OCI-LY3 (cell line): ENCODE data around the gene CLTCL1.

ENCODE experiments used
- H2AFZ ChIP-seq: fragments of 200-600, 300-600 bp; shearing (Covaris generic); 2 replicates; pipeline ENCODE4 v1.6.0; 2014; ENCODE audit warnings: antibody characterized with exemption, low read depth, low read length
- H3K27ac ChIP-seq: fragments of 200-600, 300-600 bp; sonication (generic); 2 replicates; pipeline ENCODE4 v1.5.1; 2014; ENCODE audit warnings: mild to moderate bottlenecking, low read length, moderate library complexity, mixed read lengths
- H3K27me3 ChIP-seq: fragments of 200-600, 300-600 bp; sonication (generic); 2 replicates; pipeline ENCODE4 v1.6.1; 2014; ENCODE audit warnings: low read depth, low read length, mixed read lengths
- H3K36me3 ChIP-seq: fragments of 200-600, 300-600 bp; sonication (generic); replicated peaks from 2 replicates; pipeline ENCODE3; 2014; ENCODE audit warnings: low read depth, low read length, mixed read lengths
- H3K4me1 ChIP-seq: fragments of 300-600, 200-600 bp; sonication (generic); 2 replicates; pipeline ENCODE4 v1.6.1; 2014; ENCODE audit warnings: low read length, mixed read lengths
- H3K4me2 ChIP-seq: fragments of 200-600, 300-600 bp; sonication (generic); 2 replicates; pipeline ENCODE4 v1.6.1; 2014; ENCODE audit warnings: low read length, mixed read lengths
- H3K4me3 ChIP-seq: fragments of 300-600, 200-600 bp; sonication (generic); 2 replicates; pipeline ENCODE4 v1.5.1; 2014; ENCODE audit warnings: antibody characterized with exemption, mild to moderate bottlenecking, low read length, moderate library complexity
- H3K79me2 ChIP-seq: fragments of 300-600, 200-600 bp; shearing (Covaris generic); 2 replicates; pipeline ENCODE4 v1.6.1; 2014; ENCODE audit warnings: mild to moderate bottlenecking, low read length, mixed read lengths
- H3K9ac ChIP-seq: fragments of 300-600, 200-600 bp; shearing (Covaris generic); 2 replicates; pipeline ENCODE4 v1.6.0; 2014; ENCODE audit warnings: mild to moderate bottlenecking, low read length, moderate library complexity
- H3K9me3 ChIP-seq: fragments of 200-600, 300-600 bp; shearing (Covaris generic); 2 replicates; pipeline ENCODE4 v1.6.1; 2014; ENCODE audit warnings: low read length, mixed read lengths; ENCODE audit not compliant: insufficient read depth
- H4K20me1 ChIP-seq: fragments of 200-600, 300-600 bp; sonication (generic); 2 replicates; pipeline ENCODE4 v1.6.1; 2016; ENCODE audit warnings: low read length, mixed read lengths; ENCODE audit not compliant: insufficient read depth
- CTCF ChIP-seq: fragments of 200-600, 300-600 bp; sonication (generic); IDR thresholded peaks from 2 replicates; pipeline ENCODE4 v1.5.1; 2014; ENCODE audit warnings: antibody characterized with exemption, low read length, low read depth
- EZH2phosphoT487 ChIP-seq: fragments of 200-600 bp; shearing (Covaris generic); IDR thresholded peaks from 2 replicates; pipeline ENCODE4 v1.6.1; 2018; ENCODE audit warnings: antibody characterized with exemption, mixed run types, low read depth

Gene CLTCL1

GRCh38 chr22:19149991-19150390, 141.5 kb downstream of the CLTCL1 start, which contains the start of gene GSC2:
TSS of gene GSC2 (minus strand) at chr22:19150292. CDS start at chr22:19150283, 9 bp downstream.
- H3K9ac ChIP-seq, result no peak within 1 kb of the TSS
- H3K79me2 ChIP-seq, result no peaks in the 10 kb centered on the region
- no peak within 1 kb of the TSS for H3K4me2 ChIP-seq
- H3K4me1 ChIP-seq, result no peaks in the 10 kb centered on the region
- no peaks in the 10 kb centered on the region for H3K36me3 ChIP-seq
- H3K9me3 ChIP-seq, result no peaks in the 10 kb centered on the region
- H3K27ac ChIP-seq, result no peak within 1 kb of the TSS
- no peaks in the 10 kb centered on the region for H4K20me1 ChIP-seq
- H3K4me3 ChIP-seq, result no peak within 1 kb of the TSS
- TF ChIP-seq EZH2phosphoT487 (no peak), CTCF (no peak)
- H2AFZ ChIP-seq, result no peak within 1 kb of the TSS
- no peaks in the 10 kb centered on the region; the same call in 1 of the 2 replicates for H3K27me3 ChIP-seq

GRCh38 chr22:19149047-19149883, 142.3 kb downstream of the CLTCL1 start:
- Histone ChIP-seq H3K4me2 (no peak overlapping the region), H3K9me3 (no peaks in the 10 kb centered on the region), H3K4me3 (no peak overlapping the region), H3K27me3 (no peaks in the 10 kb centered on the region; the same call in 1 of the 2 replicates), H3K79me2 (peaks cover 2% of the 10 kb centered on the region), H3K9ac (no peak overlapping the region), H3K4me1 (no peaks in the 10 kb centered on the region), H3K36me3 (no peaks in the 10 kb centered on the region), H4K20me1 (no peaks in the 10 kb centered on the region), H3K27ac (no peak overlapping the region), H2AFZ (no peak overlapping the region)
- TF ChIP-seq CTCF (no peak), EZH2phosphoT487 (no peak)

- no peaks in the 10 kb centered on the region for H4K20me1 ChIP-seq
- H3K36me3 ChIP-seq, result no peaks in the 10 kb centered on the region
- no peak overlapping the region for H2AFZ ChIP-seq
- H3K4me2 ChIP-seq, result no peak overlapping the region
- H3K27ac ChIP-seq, result no peak overlapping the region
- H3K9me3 ChIP-seq, result no peaks in the 10 kb centered on the region
- TF ChIP-seq EZH2phosphoT487, result no peak
- no peak for TF ChIP-seq CTCF
- no peaks in the 10 kb centered on the region; the same call in 1 of the 2 replicates for H3K27me3 ChIP-seq
- no peak overlapping the region for H3K9ac ChIP-seq
- H3K4me1 ChIP-seq, result peaks cover 4% of the 10 kb centered on the region; the same call in 1 of the 2 replicates
- peaks cover 10% of the 10 kb centered on the region for H3K79me2 ChIP-seq
- no peak overlapping the region for H3K4me3 ChIP-seq
Measured at GRCh38 chr22:19148417-19149046, 143.0 kb downstream of the CLTCL1 start.

- peaks cover 18% of the 10 kb centered on the region for H3K79me2 ChIP-seq
- no peak for TF ChIP-seq CTCF
- TF ChIP-seq EZH2phosphoT487, result no peak
- H3K36me3 ChIP-seq, result peaks cover 4% of the 10 kb centered on the region
- H3K9me3 ChIP-seq, result no peaks in the 10 kb centered on the region
- no peaks in the 10 kb centered on the region for H4K20me1 ChIP-seq
- H3K4me3 ChIP-seq, result no peak overlapping the region
- no peak overlapping the region for H3K4me2 ChIP-seq
- no peaks in the 10 kb centered on the region for H3K27me3 ChIP-seq
- peaks cover 7% of the 10 kb centered on the region for H3K4me1 ChIP-seq
- H2AFZ ChIP-seq, result no peak overlapping the region
- no peak overlapping the region for H3K27ac ChIP-seq
- no peak overlapping the region for H3K9ac ChIP-seq
Measured at GRCh38 chr22:19147195-19147780, 144.2 kb downstream of the CLTCL1 start.
